ENCODE measurements around the gene ZNF681.
"Not testable (repeated sequence)": the region's sequence is repeated elsewhere in the genome, so short reads cannot be mapped to it uniquely, and the experiment has no call there.

Gene ZNF681

DNA sequence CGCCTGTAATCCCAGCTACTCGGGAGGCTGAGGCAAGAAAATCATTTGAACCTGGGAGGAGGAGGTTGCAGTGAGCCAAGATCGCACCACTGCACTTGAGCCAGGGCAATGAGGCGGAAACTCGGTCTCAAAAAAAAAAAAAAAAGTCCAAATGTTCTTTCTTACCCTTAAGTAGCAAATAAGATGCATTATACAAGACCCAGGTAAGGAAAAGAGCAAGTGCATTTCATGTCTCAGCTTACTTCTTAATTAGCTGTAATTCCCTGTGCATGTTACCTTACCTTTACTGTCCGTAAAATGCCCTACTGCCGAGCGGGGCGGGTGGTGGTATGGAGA, 3.8 kb upstream of the ZNF681 start:
- no peak for DNase-seq (ENCODE audit: low read depth in 2 of 2)
- TF ChIP-seq, protein P1, sequence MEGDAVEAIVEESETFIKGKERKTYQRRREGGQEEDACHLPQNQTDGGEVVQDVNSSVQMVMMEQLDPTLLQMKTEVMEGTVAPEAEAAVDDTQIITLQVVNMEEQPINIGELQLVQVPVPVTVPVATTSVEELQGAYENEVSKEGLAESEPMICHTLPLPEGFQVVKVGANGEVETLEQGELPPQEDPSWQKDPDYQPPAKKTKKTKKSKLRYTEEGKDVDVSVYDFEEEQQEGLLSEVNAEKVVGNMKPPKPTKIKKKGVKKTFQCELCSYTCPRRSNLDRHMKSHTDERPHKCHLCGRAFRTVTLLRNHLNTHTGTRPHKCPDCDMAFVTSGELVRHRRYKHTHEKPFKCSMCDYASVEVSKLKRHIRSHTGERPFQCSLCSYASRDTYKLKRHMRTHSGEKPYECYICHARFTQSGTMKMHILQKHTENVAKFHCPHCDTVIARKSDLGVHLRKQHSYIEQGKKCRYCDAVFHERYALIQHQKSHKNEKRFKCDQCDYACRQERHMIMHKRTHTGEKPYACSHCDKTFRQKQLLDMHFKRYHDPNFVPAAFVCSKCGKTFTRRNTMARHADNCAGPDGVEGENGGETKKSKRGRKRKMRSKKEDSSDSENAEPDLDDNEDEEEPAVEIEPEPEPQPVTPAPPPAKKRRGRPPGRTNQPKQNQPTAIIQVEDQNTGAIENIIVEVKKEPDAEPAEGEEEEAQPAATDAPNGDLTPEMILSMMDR (IDR thresholded peaks at IDR 0.05; ENCODE audit: low read depth, low read length) = no peak
- peak overlapping the region; percentile 42 to 65 for H3K4me3 ChIP-seq (replicated peaks in 1 of 2; ENCODE audit: low read depth in 2 of 2, low read length in 2 of 2)

DNA sequence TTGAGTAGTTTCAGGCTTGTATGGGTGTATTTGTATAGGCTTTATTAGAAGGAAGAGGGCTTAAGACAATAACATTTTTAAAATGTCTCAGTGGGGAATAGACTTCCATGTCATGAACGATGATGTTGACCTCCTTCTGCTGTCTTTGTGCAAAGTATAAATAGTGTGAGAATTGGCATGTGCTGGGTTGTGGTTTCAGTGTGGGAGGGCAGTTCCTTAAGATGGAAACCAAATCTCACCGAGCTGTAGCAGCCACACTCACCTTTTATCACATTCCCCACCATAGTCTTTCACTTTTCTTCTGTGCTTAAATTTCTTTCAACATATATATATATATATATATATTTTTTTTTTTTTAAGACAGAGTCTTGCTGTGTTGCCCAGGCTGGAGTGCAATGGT, 1.6 kb upstream of the ZNF681 start:
- DNase-seq (ENCODE audit: low read depth in 2 of 2); H3K4me3 ChIP-seq (replicated peaks in 1 of 2; ENCODE audit: low read depth in 2 of 2, low read length in 2 of 2): not testable (repeated sequence)

DNA sequence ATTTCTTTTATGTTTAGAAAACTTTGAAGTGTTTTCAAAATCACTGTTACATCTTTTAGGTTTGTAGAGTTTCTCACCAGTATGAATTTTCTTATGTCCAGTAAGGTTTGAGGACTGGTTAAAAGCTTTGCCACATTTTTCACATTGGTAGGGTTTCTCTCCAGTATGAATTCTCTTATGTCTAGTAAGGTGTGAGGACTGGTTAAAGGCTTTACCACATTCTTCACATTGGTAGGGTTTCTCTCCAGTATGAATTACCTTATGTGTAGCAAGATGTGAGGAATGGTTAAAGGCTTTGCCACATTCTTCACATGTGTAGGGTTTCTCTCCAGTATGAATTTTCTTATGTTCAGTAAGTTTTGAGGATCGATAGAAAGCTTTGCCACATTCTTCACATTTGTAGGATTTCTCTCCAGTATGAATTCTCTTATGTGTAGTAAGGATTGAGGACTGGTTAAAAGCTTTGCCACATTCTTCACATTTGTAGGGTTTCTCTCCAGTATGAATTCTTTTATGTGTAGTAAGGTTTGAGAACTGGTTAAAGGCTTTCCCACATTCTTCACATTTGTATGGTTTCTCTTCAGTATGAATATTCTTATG, 15.0 kb downstream of the ZNF681 start:
- H3K4me3 ChIP-seq (replicated peaks in 1 of 2; ENCODE audit: low read depth in 2 of 2, low read length in 2 of 2); DNase-seq (ENCODE audit: low read depth in 2 of 2): not testable (repeated sequence)

DNA sequence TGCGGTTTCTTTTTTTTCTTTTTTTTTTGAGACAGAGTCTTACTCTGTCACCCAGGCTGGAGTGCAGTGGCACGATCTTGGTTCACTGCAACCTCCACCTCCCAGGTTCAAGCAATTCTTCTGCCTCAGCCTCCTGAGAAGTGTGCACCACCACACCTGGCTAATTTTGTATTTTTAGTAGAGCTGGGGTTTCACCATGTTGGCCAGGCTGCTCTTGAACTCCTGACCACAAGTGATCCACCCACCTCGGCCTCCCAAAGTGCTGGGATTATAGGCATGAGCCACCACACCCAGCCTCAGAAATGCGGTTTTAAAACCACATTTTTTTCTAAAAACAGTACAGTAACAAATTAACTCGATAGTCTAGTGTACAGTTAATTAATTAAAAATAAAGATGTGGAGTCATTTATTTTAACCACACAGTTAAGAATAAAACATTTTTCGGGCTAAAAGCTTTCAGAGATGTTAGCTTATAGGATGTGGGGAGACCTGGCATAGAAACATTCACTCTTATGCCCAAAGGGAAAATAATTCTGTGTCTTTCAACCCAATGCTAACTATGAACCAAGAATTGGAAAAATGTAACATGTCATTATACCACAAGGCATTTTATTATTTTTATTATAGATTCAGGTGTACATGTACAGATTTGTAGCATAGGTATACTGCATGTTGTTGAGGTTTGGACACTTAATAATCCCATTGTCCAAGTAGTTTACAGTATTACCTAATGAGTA, 27.8 kb downstream of the ZNF681 start:
- H3K4me3 ChIP-seq (replicated peaks in 1 of 2; ENCODE audit: low read depth in 2 of 2, low read length in 2 of 2); DNase-seq (ENCODE audit: low read depth in 2 of 2): not testable (repeated sequence)

DNA sequence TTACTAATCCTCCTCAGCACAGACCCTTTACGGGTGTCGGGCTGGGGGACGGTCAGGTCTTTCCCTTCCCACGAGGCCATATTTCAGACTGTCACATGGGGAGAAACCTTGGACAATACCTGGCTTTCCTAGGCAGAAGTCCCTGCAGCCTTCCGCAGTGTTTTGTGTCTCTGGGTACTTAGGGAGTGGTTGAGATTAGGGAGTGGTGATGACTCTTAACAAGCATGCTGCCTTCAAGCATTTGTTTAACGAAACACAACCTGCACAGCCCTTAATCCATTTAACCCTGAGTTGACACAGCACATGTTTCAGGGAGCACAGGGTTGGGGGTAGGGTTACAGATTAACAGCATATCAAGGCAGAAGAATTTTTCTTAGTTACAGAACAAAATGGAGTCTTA, 34.5 kb downstream of the ZNF681 start:
- H3K4me3 ChIP-seq (replicated peaks in 1 of 2; ENCODE audit: low read depth in 2 of 2, low read length in 2 of 2); DNase-seq (ENCODE audit: low read depth in 2 of 2): not testable (repeated sequence)

DNA sequence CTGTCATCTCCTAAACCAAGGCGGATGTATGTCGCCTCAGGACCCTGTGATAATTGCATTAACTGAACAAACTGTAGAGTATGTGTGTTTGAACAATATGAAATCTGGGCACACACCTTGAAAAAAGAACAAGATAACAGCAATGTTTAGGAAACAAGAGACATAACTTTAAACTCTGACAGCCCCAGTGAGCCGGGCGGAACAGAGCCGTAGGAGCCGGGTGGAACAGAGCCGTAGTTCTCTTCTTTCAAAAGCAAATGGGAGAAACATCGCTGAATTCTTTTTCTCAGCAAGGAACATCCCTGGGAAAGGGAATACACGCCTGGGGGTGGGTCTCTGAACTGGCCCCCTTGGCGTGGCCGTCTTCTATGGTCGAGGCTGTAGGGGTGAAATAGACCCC, 39.9 kb downstream of the ZNF681 start:
- no peak overlapping the region for H3K4me3 ChIP-seq (replicated peaks in 1 of 2; ENCODE audit: low read depth in 2 of 2, low read length in 2 of 2)
- TF ChIP-seq, protein P1 (IDR thresholded peaks at IDR 0.05; ENCODE audit: low read depth, low read length) = no peak
- DNase-seq (ENCODE audit: low read depth in 2 of 2) = no peak

DNA sequence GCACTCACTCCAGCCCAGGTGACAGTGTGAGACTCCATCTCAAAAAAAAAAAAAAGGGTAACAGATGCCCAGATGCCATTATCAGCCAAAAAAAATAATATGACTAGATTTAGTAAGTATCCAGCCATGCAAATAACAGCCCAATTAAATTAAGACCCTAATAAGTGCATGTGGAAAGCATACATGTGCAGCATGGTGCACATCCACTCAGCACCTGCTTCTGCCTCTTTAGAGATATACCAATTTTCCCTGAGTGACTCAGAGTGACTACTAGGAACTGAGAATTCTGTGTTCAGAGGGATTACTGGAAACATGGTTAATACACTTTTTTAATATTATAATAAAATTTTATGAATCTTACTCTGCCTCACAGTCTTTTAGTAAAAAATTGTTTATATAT, 41.9 kb downstream of the ZNF681 start:
- TF ChIP-seq, protein P1 (IDR thresholded peaks at IDR 0.05; ENCODE audit: low read depth, low read length) = no peak
- no peak overlapping the region for H3K4me3 ChIP-seq (replicated peaks in 1 of 2; ENCODE audit: low read depth in 2 of 2, low read length in 2 of 2)
- DNase-seq (ENCODE audit: low read depth in 2 of 2) = no peak

DNA sequence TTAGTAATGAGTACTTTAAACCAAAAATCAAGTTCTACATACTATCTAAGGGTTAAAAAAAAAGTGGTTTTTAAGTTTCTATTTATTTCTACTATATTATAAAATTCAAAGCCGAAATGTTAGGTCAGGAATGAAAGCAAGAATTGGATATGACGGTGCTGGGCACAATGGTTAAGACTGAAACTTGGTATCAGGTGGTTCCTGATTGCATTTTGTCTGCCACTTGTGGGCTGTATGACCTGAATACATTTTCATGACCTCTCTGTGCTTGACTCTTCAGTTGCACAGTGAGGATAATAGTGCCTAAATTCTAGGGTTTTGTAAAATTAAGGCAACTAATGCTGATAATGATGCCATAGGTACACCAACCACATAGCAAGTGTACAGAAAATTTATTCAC, 49.3 kb downstream of the ZNF681 start:
- DNase-seq (ENCODE audit: low read depth in 2 of 2) = no peak
- TF ChIP-seq, protein P1 (IDR thresholded peaks at IDR 0.05; ENCODE audit: low read depth, low read length) = no peak
- no peak overlapping the region for H3K4me3 ChIP-seq (replicated peaks in 1 of 2; ENCODE audit: low read depth in 2 of 2, low read length in 2 of 2)

DNA sequence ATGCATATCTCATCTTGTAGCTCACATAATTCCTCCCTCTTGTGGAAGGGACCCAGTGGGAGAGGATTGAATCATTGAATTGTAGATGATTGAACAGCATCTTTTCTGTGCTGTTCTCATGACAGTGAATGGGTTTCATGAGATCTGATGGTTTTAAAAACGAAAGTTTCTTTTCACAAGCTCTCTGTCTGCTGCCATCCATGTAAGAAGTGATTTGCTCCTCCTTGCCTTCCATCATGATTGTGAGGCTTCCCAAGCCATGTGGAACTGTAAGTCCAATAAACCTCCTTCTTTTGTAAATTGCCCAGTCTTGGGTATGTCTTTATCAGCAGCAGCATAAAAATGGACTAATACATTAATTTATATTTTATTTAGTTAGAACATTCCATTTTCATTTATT, 52.0 kb downstream of the ZNF681 start:
- TF ChIP-seq, protein P1 (IDR thresholded peaks at IDR 0.05; ENCODE audit: low read depth, low read length) = no peak
- no peak overlapping the region for H3K4me3 ChIP-seq (replicated peaks in 1 of 2; ENCODE audit: low read depth in 2 of 2, low read length in 2 of 2)
- DNase-seq (ENCODE audit: low read depth in 2 of 2) = no peak

Measured in cardiac fibroblast (primary cell).